WTC11 (cell line): Measurements from ENCODE around the gene CUTC. TPM values are rescaled to one million over a fixed set of nuclear protein-coding genes. Genes with fewer than 3 reads are reported as not detected.

ENCODE experiments used
- ATAC-seq: fragments of 200-7000 bp; cut with Tn5 transposase; 2 replicates; pipeline ENCODE4 v1.10.0; 2021; ENCODE audit warnings: mild to moderate bottlenecking, moderate library complexity
- CTCF ChIA-PET: fragments of 300-600 bp; sonication (Branson Sonifier 250); formaldehyde crosslinking; loops from one replicate; lab custom pipeline; 2021; ENCODE audit warnings: antibody characterized with exemption; lab: Charles Lee
- POLR2A ChIA-PET: fragments of 350-600 bp; sonication (Branson Sonifier 250); formaldehyde crosslinking; loops from one replicate; lab custom pipeline; 2021; ENCODE audit warnings: antibody characterized with exemption; lab: Charles Lee
- DNase-seq: peaks from one replicate; pipeline ENCODE4 v3.0.0; 2021; ENCODE audit warnings: low spot score
- H3K27ac Mint-ChIP-seq: 2 replicates; pipeline ENCODE4 v1.8.0; 2021; ENCODE audit warnings: mixed read lengths
- H3K27me3 Mint-ChIP-seq: 2 replicates; pipeline ENCODE4 v1.8.0; 2021; ENCODE audit warnings: low read depth, mild to moderate bottlenecking, moderate library complexity, mixed read lengths
- H3K36me3 Mint-ChIP-seq: 2 replicates; pipeline ENCODE4 v1.8.0; 2021; ENCODE audit warnings: mixed read lengths
- H3K4me1 Mint-ChIP-seq: 2 replicates; pipeline ENCODE4 v1.8.0; 2022; ENCODE audit warnings: mixed read lengths
- H3K4me3 Mint-ChIP-seq: 2 replicates; pipeline ENCODE4 v1.8.0; 2021; ENCODE audit warnings: mild to moderate bottlenecking, moderate library complexity, mixed read lengths
- H3K9me3 Mint-ChIP-seq: 2 replicates; pipeline ENCODE4 v1.8.0; 2021; ENCODE audit warnings: mixed read lengths
- EMX1 ChIP-seq: fragments of 250-450 bp; sonication (Bioruptor Pico); IDR thresholded peaks from 2 replicates; pipeline ENCODE4 v1.8.0; 2021; ENCODE audit warnings: mild to moderate bottlenecking
- FOXK1 ChIP-seq: sonication (generic); formaldehyde crosslinking; IDR thresholded peaks from 2 replicates; pipeline ENCODE4 v1.8.0; 2022; ENCODE audit warnings: mild to moderate bottlenecking, moderate library complexity, missing genetic modification reagents
- GRHL2 ChIP-seq: fragments of 250-450 bp; sonication (Bioruptor Pico); IDR thresholded peaks from 2 replicates; pipeline ENCODE4 v1.8.0; 2022; ENCODE audit warnings: mild to moderate bottlenecking, moderate library complexity; ENCODE audit not compliant: insufficient replicate concordance, severe bottlenecking
- IRF2 ChIP-seq: sonication (generic); formaldehyde crosslinking; IDR thresholded peaks from 2 replicates; pipeline ENCODE4 v1.8.0; 2022; ENCODE audit warnings: low read depth, missing genetic modification reagents, borderline replicate concordance
- KAT7 ChIP-seq: sonication (generic); formaldehyde crosslinking; IDR thresholded peaks from 2 replicates; pipeline ENCODE4 v1.8.1; 2023; ENCODE audit warnings: missing genetic modification reagents, mild to moderate bottlenecking, borderline replicate concordance
- MXD4 ChIP-seq: fragments of 250-450 bp; sonication (Bioruptor Pico); IDR thresholded peaks from 2 replicates; pipeline ENCODE4 v1.8.0; 2021; ENCODE audit warnings: mild to moderate bottlenecking, moderate library complexity, borderline replicate concordance
- MYBL2 ChIP-seq: sonication (generic); formaldehyde crosslinking; IDR thresholded peaks from 2 replicates; pipeline ENCODE4 v1.8.1; 2023; ENCODE audit warnings: mild to moderate bottlenecking, moderate library complexity, missing genetic modification reagents
- NR2C2 ChIP-seq: sonication (generic); formaldehyde crosslinking; IDR thresholded peaks from 2 replicates; pipeline ENCODE4 v1.8.0; 2022; ENCODE audit warnings: mild to moderate bottlenecking, missing genetic modification reagents
- NR3C1 ChIP-seq: sonication (generic); formaldehyde crosslinking; conservative IDR thresholded peaks from 2 replicates; pipeline ENCODE4 v1.8.1; 2023; ENCODE audit warnings: low read depth, mild to moderate bottlenecking, missing genetic modification reagents
- OVOL2 ChIP-seq: fragments of 250-450 bp; sonication (Bioruptor Pico); IDR thresholded peaks from 2 replicates; pipeline ENCODE4 v1.9.0; 2021; ENCODE audit warnings: mild to moderate bottlenecking, borderline replicate concordance
- SOX15 ChIP-seq: fragments of 250-450 bp; sonication (Bioruptor Pico); IDR thresholded peaks from 2 replicates; pipeline ENCODE4 v1.9.0; 2021; ENCODE audit warnings: mild to moderate bottlenecking
- TEAD1 ChIP-seq: sonication (generic); formaldehyde crosslinking; IDR thresholded peaks from 2 replicates; pipeline ENCODE4 v1.8.0; 2022; ENCODE audit warnings: mild to moderate bottlenecking, missing genetic modification reagents
- ZNF317 ChIP-seq: sonication (generic); formaldehyde crosslinking; IDR thresholded peaks from 2 replicates; pipeline ENCODE4 v1.8.1; 2023; ENCODE audit warnings: low read depth, mild to moderate bottlenecking, moderate library complexity, missing genetic modification reagents, borderline replicate concordance
- ZNF416 ChIP-seq: fragments of 250-450 bp; sonication (Bioruptor Pico); IDR thresholded peaks from 2 replicates; pipeline ENCODE4 v1.9.0; 2021; ENCODE audit warnings: mild to moderate bottlenecking, inconsistent platforms
- total RNA-seq: library from RNA; stranded (reverse); gene quantifications from 3 replicates; pipeline ENCODE4 v1.2.3, GENCODE V29; 2021
- TF ChIP-seq, protein P1 (sequence below): sonication (generic); formaldehyde crosslinking; IDR thresholded peaks from 2 replicates; pipeline ENCODE4 v1.8.0; 2022; ENCODE audit warnings: missing genetic modification reagents
- TF ChIP-seq, protein P2 (sequence below): fragments of 250-450 bp; sonication (Bioruptor Pico); IDR thresholded peaks from 2 replicates; pipeline ENCODE4 v1.8.0; 2021; ENCODE audit warnings: mild to moderate bottlenecking
- TF ChIP-seq, protein P3 (sequence below): sonication (generic); formaldehyde crosslinking; IDR thresholded peaks from 2 replicates; pipeline ENCODE4 v1.8.0; 2023; ENCODE audit warnings: mild to moderate bottlenecking, missing genetic modification reagents
- TF ChIP-seq, protein P4 (sequence below): sonication (generic); formaldehyde crosslinking; IDR thresholded peaks from 2 replicates; pipeline ENCODE4 v1.8.1; 2022; ENCODE audit warnings: mild to moderate bottlenecking, moderate library complexity, missing genetic modification reagents

Gene CUTC
- total RNA-seq, 1 experiment from 2014 or later = 28.6 TPM

DNA sequence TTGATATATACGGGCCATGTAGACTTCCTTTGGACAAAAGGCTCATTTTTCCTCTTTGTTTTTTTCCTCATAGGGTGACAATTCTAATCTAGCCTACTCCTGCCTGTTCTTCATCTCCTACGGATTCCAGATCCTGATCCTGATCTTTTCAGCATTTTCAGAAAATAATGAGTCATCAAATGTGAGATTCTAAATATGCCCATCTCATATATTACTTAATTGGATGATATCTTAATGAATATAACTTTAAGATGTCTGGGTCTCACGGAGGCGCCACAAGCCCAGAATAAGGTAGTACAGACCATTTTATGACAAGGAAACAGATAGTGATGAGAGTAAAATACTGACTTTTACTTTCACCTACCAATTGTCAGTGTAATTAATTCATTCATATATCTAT lies 61.8 kb downstream of the CUTC start:
- no peak for ATAC-seq
- no peak overlapping the region for H3K27ac Mint-ChIP-seq
- CTCF ChIA-PET = no interaction called here
- H3K27me3 Mint-ChIP-seq = no peaks in the 10 kb centered on the region
- H3K9me3 Mint-ChIP-seq = no peaks in the 10 kb centered on the region
- no peaks in the 10 kb centered on the region for H3K36me3 Mint-ChIP-seq
- no peak for TF ChIP-seq EMX1 (CRISPR knock-in tag)
- no peak for TF ChIP-seq ZNF416 (CRISPR knock-in tag)
- no peak for TF ChIP-seq MYBL2 (CRISPR knock-in tag)
- TF ChIP-seq, protein P1, sequence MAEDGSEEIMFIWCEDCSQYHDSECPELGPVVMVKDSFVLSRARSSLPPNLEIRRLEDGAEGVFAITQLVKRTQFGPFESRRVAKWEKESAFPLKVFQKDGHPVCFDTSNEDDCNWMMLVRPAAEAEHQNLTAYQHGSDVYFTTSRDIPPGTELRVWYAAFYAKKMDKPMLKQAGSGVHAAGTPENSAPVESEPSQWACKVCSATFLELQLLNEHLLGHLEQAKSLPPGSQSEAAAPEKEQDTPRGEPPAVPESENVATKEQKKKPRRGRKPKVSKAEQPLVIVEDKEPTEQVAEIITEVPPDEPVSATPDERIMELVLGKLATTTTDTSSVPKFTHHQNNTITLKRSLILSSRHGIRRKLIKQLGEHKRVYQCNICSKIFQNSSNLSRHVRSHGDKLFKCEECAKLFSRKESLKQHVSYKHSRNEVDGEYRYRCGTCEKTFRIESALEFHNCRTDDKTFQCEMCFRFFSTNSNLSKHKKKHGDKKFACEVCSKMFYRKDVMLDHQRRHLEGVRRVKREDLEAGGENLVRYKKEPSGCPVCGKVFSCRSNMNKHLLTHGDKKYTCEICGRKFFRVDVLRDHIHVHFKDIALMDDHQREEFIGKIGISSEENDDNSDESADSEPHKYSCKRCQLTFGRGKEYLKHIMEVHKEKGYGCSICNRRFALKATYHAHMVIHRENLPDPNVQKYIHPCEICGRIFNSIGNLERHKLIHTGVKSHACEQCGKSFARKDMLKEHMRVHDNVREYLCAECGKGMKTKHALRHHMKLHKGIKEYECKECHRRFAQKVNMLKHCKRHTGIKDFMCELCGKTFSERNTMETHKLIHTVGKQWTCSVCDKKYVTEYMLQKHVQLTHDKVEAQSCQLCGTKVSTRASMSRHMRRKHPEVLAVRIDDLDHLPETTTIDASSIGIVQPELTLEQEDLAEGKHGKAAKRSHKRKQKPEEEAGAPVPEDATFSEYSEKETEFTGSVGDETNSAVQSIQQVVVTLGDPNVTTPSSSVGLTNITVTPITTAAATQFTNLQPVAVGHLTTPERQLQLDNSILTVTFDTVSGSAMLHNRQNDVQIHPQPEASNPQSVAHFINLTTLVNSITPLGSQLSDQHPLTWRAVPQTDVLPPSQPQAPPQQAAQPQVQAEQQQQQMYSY (CRISPR knock-in tag) = no peak
- no peak for TF ChIP-seq TEAD1
- no peak for TF ChIP-seq FOXK1 (CRISPR knock-in tag)
- TF ChIP-seq KAT7 (CRISPR knock-in tag) = no peak
- no peak for TF ChIP-seq SOX15
- TF ChIP-seq, all 79 proteins: peak for 0
- Mint-ChIP-seq H3K4me1 (no peaks in the 10 kb centered on the region), H3K4me3 (no peak overlapping the region)
- POLR2A ChIA-PET = interaction anchor here (0.6 kb wide), 1 partner anchor 17 kb away, joined by 3 read pairs; no protein-coding TSS in a partner anchor
- no peak for DNase-seq

DNA sequence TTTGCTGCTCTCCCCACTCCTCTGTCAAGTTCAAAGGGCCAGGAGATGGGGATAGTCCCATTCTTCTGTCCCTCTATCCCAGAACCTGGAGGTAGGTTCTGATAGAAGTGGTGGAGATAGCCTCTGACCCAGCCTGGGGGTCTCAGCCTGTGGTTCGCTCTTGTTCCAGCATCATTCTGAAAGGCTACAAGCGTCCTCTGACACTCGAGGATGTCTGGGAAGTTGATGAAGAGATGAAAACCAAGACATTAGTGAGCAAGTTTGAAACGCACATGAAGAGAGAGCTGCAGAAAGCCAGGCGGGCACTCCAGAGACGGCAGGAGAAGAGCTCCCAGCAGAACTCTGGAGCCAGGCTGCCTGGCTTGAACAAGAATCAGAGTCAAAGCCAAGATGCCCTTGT lies 64.9 kb downstream of the CUTC start:
- TF ChIP-seq ZNF317 (CRISPR knock-in tag) (no peak), NR3C1 (CRISPR knock-in tag) (no peak), NR2C2 (CRISPR knock-in tag) (no peak), IRF2 (CRISPR knock-in tag) (no peak), FOXK1 (CRISPR knock-in tag) (no peak), MXD4 (CRISPR knock-in tag) (no peak), GRHL2 (no peak), OVOL2 (CRISPR knock-in tag) (no peak), ZNF416 (CRISPR knock-in tag) (no peak)
- TF ChIP-seq, protein P2, sequence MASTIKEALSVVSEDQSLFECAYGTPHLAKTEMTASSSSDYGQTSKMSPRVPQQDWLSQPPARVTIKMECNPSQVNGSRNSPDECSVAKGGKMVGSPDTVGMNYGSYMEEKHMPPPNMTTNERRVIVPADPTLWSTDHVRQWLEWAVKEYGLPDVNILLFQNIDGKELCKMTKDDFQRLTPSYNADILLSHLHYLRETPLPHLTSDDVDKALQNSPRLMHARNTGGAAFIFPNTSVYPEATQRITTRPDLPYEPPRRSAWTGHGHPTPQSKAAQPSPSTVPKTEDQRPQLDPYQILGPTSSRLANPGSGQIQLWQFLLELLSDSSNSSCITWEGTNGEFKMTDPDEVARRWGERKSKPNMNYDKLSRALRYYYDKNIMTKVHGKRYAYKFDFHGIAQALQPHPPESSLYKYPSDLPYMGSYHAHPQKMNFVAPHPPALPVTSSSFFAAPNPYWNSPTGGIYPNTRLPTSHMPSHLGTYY = no peak
- TF ChIP-seq, protein P3, sequence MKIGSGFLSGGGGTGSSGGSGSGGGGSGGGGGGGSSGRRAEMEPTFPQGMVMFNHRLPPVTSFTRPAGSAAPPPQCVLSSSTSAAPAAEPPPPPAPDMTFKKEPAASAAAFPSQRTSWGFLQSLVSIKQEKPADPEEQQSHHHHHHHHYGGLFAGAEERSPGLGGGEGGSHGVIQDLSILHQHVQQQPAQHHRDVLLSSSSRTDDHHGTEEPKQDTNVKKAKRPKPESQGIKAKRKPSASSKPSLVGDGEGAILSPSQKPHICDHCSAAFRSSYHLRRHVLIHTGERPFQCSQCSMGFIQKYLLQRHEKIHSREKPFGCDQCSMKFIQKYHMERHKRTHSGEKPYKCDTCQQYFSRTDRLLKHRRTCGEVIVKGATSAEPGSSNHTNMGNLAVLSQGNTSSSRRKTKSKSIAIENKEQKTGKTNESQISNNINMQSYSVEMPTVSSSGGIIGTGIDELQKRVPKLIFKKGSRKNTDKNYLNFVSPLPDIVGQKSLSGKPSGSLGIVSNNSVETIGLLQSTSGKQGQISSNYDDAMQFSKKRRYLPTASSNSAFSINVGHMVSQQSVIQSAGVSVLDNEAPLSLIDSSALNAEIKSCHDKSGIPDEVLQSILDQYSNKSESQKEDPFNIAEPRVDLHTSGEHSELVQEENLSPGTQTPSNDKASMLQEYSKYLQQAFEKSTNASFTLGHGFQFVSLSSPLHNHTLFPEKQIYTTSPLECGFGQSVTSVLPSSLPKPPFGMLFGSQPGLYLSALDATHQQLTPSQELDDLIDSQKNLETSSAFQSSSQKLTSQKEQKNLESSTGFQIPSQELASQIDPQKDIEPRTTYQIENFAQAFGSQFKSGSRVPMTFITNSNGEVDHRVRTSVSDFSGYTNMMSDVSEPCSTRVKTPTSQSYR = no peak
- TF ChIP-seq, protein P4, sequence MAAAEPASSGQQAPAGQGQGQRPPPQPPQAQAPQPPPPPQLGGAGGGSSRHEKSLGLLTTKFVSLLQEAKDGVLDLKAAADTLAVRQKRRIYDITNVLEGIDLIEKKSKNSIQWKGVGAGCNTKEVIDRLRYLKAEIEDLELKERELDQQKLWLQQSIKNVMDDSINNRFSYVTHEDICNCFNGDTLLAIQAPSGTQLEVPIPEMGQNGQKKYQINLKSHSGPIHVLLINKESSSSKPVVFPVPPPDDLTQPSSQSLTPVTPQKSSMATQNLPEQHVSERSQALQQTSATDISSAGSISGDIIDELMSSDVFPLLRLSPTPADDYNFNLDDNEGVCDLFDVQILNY (CRISPR knock-in tag) = no peak
- H3K27ac Mint-ChIP-seq = no peak overlapping the region
- DNase-seq = no peak
- H3K27me3 Mint-ChIP-seq = no peaks in the 10 kb centered on the region
- no peak overlapping the region for H3K4me3 Mint-ChIP-seq
- no peaks in the 10 kb centered on the region for H3K36me3 Mint-ChIP-seq
- ChIA-PET CTCF (interaction anchor here (2.0 kb wide), 1 partner anchor 49 kb away, joined by 7 read pairs; no protein-coding TSS in a partner anchor), POLR2A (no interaction called here)
- no peaks in the 10 kb centered on the region for H3K4me1 Mint-ChIP-seq
- H3K9me3 Mint-ChIP-seq = no peaks in the 10 kb centered on the region
- no peak for ATAC-seq
